Stimulated activated CD4-positive, alpha-beta T cell treated with anti-CD3 and anti-CD28 coated beads, Interleukin-2, amount 100 ng/mL, for 24 hours (primary cell): ENCODE results near the gene MYH15.

Source experiments
- DNase-seq, 2 donors: peaks; one replicate each; pipeline ENCODE4 v3.0.0-alpha.2; 2020

MYH15 gene

DNA sequence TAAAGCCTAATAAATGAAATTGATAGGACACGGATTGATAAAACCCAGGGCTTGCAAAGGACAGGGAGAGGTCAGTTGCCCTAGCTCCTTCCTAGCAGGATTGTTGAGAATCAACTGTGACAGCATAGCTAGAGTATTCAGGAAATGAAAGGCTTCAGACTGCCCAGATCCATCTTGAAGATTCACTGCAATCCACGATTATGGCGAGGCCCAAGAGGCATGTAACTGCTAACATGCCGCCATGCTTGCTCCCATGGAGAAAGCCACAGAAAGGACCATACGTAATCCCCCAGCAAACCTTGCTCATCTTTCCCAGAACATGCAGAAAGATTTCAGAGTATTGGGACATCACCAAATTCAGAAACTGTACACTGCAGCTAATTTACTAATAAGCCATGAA, 41.3 kb downstream of the MYH15 start:
- DNase-seq: no peak

DNA sequence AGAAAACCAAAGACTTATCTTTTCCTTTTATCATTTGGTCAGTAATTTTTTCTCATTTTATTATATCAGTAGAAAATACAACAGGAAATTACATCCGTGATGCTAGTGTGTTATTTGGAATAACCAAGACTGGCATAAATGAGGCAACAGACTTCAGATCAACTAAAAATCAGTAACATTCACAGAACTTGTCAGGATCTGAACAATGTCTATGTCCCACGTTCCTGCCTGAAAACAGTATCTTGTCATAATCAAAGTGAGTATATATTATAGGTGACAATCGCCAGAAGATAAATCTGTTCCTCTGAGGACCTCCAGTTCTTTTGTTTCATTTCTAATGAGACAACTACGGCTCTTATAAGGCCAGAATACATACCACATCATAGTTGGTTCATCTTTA, 41.8 kb downstream of the MYH15 start:
- DNase-seq: no peak

DNA sequence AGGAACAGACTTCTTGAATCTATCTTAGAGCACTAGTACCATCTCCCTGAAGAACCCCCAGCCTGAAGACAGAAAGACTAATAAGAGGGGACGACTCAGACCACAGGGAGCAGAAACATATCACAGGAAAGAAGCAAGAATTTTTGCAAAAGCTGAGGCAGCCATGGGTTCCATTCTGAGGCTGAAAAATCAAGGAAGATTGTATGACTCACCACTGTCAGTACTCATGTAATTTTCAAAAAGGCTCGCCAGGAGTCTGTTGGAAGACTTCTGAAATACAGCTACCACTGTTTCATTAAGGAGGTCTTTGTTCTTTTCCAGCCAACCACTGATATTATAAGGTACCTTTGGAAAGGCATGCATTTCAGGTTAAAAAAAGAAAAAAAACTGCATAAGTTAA, 47.5 kb downstream of the MYH15 start:
- DNase-seq: no peak

DNA sequence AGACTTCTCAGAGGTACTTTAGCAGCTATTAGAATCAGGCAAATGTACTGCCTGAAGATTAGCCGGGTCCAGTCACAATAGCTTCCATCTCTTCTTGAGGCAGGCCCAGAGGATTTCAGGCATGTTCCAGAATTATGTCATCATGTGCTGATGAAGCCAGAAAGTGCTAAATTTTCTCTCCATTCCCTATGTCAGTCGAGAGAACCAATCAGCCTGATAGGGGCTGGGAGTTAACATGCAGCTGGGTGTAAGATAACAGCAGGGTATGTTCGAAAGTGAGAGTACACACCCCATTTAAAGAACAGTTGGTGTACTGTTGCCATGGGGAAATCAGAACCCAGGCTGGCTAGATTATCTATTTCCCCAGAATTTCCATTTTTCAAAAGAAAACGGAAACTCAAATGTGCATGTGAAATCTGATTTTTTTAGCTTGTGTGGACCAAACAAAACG, 48.7 kb downstream of the MYH15 start:
- no peak for DNase-seq

DNA sequence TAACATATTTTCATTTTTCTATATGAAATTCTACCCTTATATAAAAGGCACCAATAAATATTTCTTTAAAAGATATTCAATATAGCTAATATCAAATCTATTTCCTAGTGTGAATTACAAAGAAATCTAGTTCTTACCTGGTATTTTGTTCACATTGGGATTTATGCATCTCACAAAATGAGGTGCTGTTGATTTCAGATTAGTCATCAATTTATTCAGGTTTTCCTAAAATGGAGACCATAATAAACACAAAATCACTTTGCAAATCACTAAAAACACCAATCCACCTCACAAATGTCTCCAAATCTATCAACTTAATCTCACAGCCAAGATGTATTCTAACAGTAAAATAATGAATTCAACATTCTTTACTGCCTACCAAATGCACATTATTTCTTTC, 51.2 kb downstream of the MYH15 start:
- DNase-seq: no peak

DNA sequence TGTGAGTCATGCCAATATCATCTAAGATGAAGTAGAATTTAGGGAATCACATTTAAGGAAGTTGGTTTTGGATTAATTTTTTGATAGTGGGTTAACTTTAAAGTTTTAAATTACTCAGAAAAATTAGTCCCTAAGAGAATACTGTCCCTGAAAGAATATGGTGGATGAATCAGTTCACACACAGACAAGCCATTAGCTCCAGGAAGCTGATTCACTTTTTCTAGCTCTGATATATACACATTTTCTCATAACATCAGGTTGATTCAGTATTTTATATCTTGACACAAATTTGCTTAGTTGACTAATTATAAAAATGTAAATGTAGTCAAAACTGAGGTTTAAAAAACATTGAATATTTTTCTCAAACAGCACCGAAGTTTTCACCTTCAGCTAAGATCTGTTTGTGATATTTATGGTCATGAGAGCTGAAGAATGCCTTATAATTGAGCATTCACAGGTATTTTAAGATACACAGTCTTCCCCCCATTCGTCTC, 55.1 kb downstream of the MYH15 start:
- DNase-seq: no peak

DNA sequence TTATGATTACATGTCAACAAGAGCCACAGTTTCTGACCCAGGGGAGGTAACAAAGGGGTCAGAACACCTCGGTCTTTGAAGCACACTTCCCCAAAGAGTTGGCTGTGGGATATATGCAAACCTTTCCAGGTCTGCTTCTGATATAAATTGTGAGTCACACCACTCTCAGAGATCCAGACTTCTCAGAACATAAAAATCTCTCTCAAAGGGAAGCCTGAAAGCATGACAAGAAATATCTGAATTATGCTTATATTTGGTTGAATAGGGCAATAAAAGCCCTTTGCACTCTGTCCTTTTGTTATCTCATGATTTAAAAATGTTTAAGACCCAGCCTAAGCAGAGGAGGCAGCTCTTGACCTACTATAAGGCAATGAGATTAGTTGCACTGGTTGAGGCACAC, 56.8 kb downstream of the MYH15 start:
- no peak for DNase-seq

DNA sequence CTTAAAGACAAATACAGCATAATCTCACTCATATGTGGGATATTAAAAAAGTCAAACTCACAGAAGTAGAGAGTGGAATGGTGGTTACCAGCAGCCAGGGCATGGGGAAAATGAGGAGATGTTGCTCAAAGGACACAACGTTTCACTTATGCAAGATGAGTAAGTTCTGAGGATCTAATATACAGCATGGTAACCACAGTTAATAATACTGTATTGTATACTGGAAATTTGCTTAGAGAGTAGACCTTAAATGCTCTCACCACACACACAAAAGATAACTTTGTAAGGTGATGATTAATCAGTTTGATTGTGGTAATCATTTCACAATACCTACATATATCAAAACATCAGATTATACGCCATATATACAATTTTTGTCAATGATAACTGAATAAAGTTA, 60.0 kb downstream of the MYH15 start:
- no peak for DNase-seq

DNA sequence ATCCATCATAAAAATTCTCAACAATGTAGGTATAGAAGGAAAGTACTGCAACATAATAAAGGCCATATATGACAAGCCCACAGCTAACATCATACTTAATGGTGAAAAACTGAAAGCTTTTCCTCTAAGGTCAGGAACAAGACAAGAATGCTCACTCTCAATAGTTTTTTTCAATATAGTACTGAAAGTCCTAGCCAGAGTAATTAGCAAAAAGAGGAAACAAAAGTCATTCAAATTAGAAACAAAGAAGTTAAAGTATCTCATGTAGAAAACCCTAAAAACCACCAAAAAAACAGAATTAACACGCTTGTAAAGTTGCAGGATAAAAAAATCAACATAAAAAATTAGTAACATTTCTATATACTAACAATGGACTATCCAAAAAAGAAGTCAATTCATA, 61.8 kb downstream of the MYH15 start:
- no peak for DNase-seq

DNA sequence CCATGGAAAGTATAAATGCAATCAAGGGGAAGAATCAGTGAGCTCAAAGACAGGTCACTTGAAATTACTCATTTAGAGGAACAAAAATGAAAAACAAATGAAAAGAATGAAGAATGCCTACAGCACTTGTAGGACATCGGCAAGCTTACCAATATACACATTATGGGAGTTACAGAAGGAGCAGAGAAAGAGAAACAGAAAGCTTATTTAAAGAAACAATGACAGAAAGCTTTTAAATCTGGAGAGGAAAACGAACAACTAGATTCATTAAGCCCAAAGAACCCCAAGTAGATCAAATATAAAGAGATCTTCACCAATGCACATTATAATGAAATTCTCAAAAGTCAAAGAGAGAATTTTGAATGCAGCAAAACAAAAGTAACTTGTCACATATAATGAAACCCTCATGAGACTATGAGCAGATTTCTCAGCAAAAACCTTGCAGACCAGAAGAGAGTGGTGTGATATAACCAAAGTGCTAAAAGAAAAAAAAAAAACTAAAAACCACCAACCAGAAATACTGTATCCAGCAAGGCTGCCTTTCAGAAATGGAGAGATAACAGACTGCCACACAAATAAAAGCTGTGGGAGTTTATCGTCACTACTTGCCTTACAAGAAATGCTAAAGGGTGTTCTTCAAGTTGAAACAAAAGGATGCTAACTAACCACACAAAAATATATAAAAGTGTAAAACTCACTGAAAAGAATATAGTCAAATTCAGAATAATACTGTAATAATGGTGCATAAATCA, 63.1 kb downstream of the MYH15 start:
- no peak for DNase-seq

DNA sequence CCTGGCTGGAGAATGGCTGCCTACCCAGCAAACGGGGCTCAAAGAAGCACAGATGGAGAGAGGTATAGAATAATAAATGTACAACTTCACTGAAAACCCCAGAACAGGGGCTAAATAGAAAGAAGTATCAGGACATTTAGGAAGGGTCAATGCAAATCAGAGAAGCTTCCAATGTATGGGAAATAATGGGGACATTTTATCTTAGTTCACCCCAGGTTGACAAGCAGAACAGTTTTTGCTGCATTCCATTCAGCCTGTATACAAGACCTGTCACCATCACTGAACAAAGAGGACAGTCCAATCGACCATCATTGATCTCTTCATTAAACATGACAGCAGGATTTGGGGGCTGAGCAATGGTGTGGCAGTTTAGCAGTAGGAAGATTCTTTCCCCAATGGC, 68.1 kb downstream of the MYH15 start:
- no peak for DNase-seq

DNA sequence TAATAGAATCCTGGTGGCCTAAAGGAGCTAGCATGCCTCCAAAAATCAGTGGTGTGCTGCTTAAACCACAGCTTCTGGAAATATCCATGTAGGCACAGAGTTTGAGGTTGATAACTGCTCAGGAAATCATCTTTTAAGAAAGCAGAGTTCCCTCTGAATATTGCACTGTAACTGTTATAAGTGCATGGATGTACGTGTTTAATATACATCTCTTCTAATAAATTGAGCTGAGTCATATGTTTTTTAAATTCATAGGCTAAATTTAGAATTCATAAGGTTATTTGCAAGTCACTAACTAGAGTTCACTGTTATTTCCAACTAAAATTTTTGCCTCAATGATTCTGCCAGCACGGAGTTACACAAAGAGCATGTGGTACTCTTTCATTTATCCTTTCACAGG, 68.9 kb downstream of the MYH15 start:
- DNase-seq: no peak

DNA sequence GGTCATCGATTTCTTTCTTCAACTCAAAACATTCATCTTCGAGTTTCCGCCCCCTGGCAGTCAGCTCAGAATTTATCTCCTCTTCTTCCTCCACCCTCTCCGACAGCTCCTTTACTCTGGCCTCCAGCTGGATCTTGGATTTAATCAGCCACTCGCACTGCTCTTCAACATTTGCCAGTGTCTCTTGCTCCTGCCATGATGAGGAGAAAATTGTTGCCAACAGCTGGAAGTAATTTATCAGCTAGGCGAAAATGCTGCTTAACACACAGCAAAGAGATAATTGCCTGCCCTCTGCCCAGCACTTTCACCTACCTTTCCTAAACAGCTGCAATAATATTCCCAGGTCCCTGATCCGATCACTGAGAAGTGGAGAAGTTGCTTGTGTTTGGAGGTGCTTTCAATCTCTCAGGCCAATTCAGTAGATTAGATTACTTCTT, 69.3 kb downstream of the MYH15 start:
- DNase-seq: no peak

DNA sequence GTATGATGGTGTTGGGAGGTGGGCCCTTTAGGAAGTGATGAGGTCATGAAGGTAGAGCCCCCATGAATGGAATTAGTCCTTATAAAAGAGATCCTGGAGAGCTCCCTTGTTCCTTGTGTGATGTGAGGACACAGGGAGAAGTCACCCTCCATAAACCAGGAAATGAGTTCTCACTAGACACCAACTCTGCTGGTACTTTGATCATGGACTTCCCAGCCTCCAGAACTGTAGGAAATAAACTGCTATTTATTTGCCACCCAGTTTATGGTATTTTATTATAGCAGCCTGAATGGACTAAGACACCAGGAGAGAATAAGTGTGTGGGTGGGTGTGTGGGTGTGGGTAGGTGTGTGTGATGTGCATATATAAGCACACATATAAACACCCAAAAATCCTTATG, 71.9 kb downstream of the MYH15 start:
- no peak for DNase-seq

DNA sequence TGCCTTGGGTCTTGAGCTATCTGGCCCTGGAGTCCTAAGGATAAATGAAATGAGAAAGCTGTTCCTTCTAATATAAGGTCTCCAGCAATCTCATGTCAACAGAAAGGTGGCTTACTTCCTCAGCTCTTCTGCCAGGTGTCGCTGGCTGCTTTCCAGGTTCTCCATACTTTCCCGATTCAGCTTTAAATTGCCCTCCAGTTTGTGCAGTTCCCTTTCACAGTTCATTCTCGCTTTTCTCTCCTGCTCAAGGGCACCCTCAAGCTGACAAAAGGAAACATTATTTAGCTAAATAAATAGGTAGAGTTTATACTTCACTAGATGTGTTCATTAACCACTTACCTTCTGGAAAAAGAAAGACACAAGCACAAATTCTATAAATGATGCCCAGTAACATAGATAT, 73.0 kb downstream of the MYH15 start:
- no peak for DNase-seq

DNA sequence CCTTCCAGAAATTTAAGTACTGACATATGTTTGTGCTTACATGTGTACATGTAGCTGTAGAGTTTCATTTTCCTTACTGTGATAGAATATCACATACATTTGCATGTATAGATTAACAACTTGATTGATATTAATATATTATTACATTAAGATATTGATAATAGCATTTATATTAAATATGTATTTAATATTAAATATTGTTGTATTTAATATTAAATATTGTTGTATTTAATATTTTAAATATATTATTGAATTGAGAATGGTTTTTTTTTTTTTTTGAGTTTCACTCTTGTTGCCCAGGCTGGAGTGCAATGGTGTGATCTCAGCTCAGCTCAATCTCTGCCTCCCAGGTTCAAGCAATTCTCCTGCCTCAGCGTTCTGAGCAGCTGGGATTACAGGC, 76.5 kb downstream of the MYH15 start:
- DNase-seq: no peak

DNA sequence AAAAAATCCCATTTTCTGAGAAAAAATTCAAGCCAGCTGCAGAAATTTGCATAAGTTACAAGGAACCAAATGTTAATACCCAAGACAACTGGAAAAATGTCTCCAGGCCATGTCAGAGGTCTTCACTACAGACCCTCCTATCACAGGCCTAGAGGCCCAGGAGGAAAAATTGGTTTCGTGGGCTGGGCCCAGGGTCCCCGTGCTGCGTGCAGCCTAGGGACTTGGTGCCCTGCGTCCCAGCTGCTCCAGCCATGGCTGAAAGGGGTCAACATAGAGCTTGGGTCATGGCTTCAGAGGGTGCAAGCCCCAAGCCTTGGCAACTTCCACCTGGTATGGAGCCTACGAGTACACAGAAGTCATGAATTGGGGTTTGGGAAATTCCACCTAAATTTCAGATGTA, 78.0 kb downstream of the MYH15 start:
- DNase-seq: no peak

DNA sequence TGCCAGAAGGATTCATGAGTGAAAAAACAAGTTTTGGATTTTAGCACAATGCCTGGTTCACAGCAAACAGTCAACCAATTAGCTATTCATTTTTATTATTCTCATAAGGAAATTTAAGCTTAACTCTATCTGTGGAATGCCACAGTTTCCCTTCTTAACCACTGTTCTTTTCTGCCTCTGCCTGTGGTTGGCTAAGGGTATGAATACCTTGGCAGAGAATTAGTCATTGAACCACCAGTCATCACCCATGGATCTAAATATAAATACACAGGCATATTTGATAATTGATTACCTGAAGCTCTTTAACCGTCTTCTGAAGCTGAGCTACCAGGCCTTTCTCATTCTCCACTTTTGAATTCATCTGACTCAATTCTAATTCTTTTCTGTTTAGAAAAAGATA, 79.9 kb downstream of the MYH15 start:
- no peak for DNase-seq

DNA sequence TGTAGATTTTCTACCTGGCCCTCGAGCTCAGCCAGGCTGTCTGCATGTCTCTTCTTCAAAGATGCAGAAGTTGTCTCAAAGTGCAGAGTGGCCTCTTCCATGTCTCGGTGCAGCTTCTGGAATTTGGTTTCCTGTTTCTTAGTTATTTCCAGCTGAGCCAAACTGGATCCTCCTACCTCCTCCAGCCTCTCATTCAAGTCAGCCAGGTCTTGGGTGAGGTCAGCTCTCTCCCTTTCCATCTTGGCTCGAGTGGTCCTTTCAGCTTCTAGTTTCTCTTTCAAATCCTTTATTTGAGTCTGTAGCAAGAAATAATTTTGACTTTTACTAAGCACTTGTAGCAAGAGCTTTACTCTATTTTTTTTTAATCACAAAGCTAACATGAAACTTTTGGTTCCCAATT, 81.8 kb downstream of the MYH15 start:
- DNase-seq: no peak

DNA sequence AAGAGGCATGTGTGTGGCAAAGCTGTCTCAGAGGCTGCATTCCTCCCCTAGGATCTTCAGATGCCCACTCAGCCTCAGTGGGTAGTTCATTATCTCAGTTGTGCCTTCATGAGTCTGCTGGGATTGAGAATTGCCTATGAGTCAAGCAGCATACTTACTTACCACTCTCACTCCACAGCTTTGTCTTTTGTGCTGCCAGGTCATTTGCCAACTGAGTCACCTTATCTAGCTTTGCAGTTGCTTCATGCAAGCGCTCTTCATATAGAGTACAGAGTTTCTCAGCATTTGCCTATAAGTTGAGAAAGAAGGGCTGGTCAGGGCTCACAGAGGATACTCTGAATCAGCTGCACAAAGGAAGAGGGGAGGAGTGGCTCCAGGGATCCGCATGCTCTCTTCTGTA, 89.5 kb downstream of the MYH15 start:
- no peak for DNase-seq

DNA sequence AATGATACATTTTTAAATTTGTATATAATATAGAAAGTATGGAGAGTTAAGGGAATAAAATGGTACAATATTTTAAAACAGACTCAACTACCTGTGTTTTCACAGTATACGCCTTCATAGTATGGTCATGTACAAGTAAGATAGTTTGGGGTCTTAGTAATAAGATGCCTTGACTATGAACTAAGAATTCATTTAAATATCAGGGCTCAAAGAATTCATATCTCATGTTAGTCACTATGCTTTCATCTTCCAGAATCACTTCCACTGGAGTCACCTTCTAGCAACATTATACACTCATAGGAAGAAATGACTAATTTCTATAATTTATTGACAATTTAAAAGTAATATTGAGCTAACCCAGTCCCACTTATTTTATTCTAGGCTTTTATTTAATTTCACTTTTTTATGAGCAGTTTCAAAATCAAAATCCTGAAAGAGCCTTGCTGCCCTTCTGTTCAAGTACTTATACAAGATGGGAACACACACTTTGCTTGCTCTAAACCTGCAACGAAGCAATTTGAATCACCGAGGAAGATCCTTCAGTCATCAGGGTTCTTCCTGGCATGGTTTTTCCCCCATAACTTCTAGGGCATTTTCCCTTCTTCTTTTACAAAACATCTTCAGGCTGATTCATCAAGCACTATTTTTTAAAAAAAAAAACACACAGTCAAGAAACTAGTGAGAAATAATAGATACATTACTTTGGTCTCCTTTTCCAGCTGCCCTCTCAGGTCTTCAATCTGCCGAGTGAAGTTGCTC, 94.1 kb downstream of the MYH15 start:
- DNase-seq: no peak

DNA sequence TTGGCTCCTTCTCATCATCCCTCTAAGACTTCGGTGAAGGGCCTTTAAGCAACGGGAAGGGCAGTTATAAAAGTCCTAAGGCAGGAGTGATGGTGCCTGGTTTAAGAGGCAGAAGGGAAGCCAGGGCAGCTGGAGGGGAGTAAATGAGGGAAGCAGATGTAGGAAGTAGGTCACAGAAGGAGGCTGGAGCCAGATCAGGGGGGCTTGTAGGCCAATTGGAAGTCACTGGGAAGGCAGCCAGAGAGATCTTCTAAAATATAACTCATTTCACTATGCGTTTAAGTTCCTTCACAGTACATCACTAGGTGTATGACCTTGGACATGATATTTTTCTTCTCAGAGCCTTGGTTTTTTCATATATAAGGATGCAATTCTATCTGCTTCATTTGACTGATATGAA, 94.7 kb downstream of the MYH15 start:
- no peak for DNase-seq

DNA sequence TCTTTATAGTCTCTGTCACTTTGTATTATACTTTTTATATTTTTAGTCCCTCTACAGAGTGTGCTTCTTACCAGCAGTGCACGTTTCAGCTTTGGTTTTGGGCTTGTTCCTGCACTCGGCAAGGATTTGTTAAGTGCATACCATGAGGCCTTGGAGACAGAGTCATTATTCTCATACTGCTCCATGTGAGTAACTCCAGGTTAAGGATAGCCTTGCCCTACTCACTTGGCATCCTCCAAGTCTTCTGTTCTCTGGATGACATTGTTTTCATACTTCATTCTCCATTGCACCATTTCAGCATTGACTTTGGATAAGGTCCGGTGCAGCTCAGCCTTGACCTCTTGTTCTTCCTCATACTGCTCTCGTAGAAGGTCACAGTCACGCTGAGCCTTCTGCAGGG, 96.4 kb downstream of the MYH15 start:
- DNase-seq: no peak

DNA sequence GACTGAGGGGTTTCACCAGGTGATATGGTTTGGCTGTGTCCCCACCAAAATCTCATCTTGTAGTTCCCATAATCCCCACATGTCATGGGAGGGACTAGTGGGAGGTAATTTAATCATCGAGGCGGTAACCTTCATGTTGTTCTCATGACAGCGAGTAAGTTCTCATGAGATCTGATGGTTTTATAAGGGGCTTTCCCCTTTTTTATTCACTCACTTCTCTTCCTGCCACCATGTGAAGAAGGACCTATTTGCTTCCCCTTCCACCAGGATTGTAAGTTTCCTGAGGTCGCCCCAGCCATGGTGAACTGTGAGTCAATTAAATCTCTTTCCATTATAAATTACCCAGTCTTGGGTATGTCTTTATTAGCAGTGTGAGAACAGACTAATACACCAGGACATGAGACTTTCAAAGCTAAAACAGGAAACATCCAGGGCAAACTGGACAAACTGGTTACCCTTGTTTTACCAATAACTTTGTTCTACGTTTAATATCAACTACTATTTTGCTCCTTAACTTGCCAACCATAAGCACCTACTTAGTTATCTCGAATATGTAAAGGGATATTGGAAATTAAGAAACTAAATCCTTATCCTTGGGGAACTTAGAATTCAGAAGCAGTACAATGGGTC, 98.2 kb downstream of the MYH15 start:
- DNase-seq: no peak
